Spleen (tissue), 7 donors: Measurements from ENCODE around the gene NR3C2.

Experiments
- POLR2A ChIP-seq, 3 donors: fragments of 450-650 bp; IDR thresholded peaks; one replicate each; pipeline ENCODE4 v1.5.1; 2017; ENCODE audit warnings: antibody characterized with exemption in 3 of 3, mild to moderate bottlenecking in 1 of 3
- POLR2AphosphoS5 ChIP-seq, 3 donors: sonication (generic); formaldehyde crosslinking; IDR thresholded peaks; one replicate each; pipeline ENCODE4 v1.5.1; 2017; ENCODE audit warnings: antibody characterized with exemption in 3 of 3
- TF ChIP-seq, protein P1 (sequence below), 11 experiments: fragments of 200-600 bp in 7 of 11; fragments of 450-650 bp in 4 of 11; sonication (generic) in 4 of 11; IDR thresholded peaks in 8 of 11; conservative IDR thresholded peaks in 3 of 11; 1 replicate in 7 of 11; 2 replicates in 4 of 11; pipeline versions ENCODE4 v1.4.0 to v1.8.0; 2016 to 2021; ENCODE audit warnings: antibody characterized with exemption in 11 of 11, inconsistent platforms in 4 of 11, mild to moderate bottlenecking in 1 of 11
- donor health status: DM: no; HTN: no; CAD: no; lungs with moderate emphysema.
- donor health status: DM: no; HTN: no; CAD: no.
- donor health status: DM: no; HTN: no; CAD: no.

DNA sequence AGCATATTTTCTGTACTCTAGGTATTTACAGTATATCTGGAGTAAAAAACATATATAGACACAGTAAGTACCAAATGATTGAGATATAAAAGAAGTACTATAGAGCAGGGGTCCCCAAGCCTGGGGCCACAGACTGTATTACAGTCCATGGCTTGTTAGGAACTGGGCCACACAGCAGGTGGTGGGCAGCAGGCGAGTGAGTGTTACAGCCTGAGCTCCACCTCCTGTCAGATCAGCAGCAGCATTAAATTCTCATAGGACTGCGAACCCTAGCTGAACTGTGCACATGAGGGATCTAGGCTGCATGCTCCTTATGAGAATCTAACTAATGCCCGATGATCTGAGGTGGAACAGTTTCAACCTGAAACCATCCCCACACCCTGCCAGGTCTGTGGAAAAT, 300.7 kb downstream of the NR3C2 start:
- TF ChIP-seq, protein P1, sequence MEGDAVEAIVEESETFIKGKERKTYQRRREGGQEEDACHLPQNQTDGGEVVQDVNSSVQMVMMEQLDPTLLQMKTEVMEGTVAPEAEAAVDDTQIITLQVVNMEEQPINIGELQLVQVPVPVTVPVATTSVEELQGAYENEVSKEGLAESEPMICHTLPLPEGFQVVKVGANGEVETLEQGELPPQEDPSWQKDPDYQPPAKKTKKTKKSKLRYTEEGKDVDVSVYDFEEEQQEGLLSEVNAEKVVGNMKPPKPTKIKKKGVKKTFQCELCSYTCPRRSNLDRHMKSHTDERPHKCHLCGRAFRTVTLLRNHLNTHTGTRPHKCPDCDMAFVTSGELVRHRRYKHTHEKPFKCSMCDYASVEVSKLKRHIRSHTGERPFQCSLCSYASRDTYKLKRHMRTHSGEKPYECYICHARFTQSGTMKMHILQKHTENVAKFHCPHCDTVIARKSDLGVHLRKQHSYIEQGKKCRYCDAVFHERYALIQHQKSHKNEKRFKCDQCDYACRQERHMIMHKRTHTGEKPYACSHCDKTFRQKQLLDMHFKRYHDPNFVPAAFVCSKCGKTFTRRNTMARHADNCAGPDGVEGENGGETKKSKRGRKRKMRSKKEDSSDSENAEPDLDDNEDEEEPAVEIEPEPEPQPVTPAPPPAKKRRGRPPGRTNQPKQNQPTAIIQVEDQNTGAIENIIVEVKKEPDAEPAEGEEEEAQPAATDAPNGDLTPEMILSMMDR (IDR thresholded peaks at IDR 0.05 in 8 of 11, conservative IDR thresholded peaks at IDR 0.05 in 3 of 11): no peak
- TF ChIP-seq POLR2A (IDR thresholded peaks at IDR 0.05): no peak
- TF ChIP-seq POLR2AphosphoS5 (IDR thresholded peaks at IDR 0.05): no peak
